H9 (cell line): ENCODE results near the gene CEBPE. TPM values are rescaled to one million over a fixed set of nuclear protein-coding genes. Genes with fewer than 3 reads are reported as not detected.

ENCODE experiments used
- DNase-seq: peaks from one replicate; pipeline ENCODE4 v3.0.0-alpha.2; 2017
- H2AFZ ChIP-seq: one replicate; pipeline ENCODE4 v1.6.1; 2013; ENCODE audit warnings: mild to moderate bottlenecking, low read length, control low read depth, moderate library complexity
- H2AK5ac ChIP-seq: 2 replicates; pipeline ENCODE4 v1.6.1; 2013; ENCODE audit warnings: low read length, control low read depth, mixed read lengths; ENCODE audit not compliant: insufficient read length
- H2BK120ac ChIP-seq: one replicate; pipeline ENCODE4 v1.6.1; 2013; ENCODE audit warnings: low read depth, mild to moderate bottlenecking, low read length, control low read depth, inconsistent platforms; ENCODE audit not compliant: poor library complexity, severe bottlenecking
- H2BK12ac ChIP-seq: 2 replicates; pipeline ENCODE4 v1.6.1; 2013; ENCODE audit warnings: low read length, control low read depth, mixed read lengths, low read depth; ENCODE audit not compliant: insufficient read length
- H2BK15ac ChIP-seq: 2 replicates; pipeline ENCODE4 v1.6.1; 2013; ENCODE audit warnings: low read depth, low read length, control low read depth
- H2BK20ac ChIP-seq: one replicate; pipeline ENCODE4 v1.6.1; 2013; ENCODE audit warnings: low read depth, mild to moderate bottlenecking, low read length, control low read depth, inconsistent platforms; ENCODE audit not compliant: poor library complexity, severe bottlenecking
- H2BK5ac ChIP-seq: 2 replicates; pipeline ENCODE4 v1.6.1; 2013; ENCODE audit warnings: low read length, control low read depth, mixed read lengths; ENCODE audit not compliant: insufficient read length
- H3K14ac ChIP-seq: 2 replicates; pipeline ENCODE4 v1.6.1; 2013; ENCODE audit warnings: low read length, control low read depth; ENCODE audit not compliant: insufficient read depth
- H3K18ac ChIP-seq: 2 replicates; pipeline ENCODE4 v1.6.1; 2013; ENCODE audit warnings: low read depth, mild to moderate bottlenecking, mixed read lengths, low read length, control low read depth; ENCODE audit not compliant: insufficient read length
- H3K23ac ChIP-seq: 2 replicates; pipeline ENCODE4 v1.6.1; 2013; ENCODE audit warnings: low read length, control low read depth, mixed read lengths, low read depth; ENCODE audit not compliant: insufficient read length
- H3K23me2 ChIP-seq: 2 replicates; pipeline ENCODE4 v1.6.1; 2013; ENCODE audit warnings: low read depth, mild to moderate bottlenecking, mixed read lengths, low read length, control low read depth; ENCODE audit not compliant: insufficient read length, poor library complexity, severe bottlenecking
- H3K27ac ChIP-seq: 2 replicates; pipeline ENCODE4 v1.5.1; 2013; ENCODE audit warnings: low read length, control low read depth, mixed read lengths, low read depth; ENCODE audit not compliant: insufficient read length
- H3K27me3 ChIP-seq: 2 replicates; pipeline ENCODE4 v1.6.1; 2013; ENCODE audit warnings: low read length, control low read depth, inconsistent platforms; ENCODE audit not compliant: insufficient read depth
- H3K4ac ChIP-seq: 2 replicates; pipeline ENCODE4 v1.6.1; 2013; ENCODE audit warnings: low read depth, mild to moderate bottlenecking, control low read depth, inconsistent platforms, low read length, moderate library complexity
- H3K4me1 ChIP-seq: 2 replicates; pipeline ENCODE4 v1.6.1; 2013; ENCODE audit warnings: low read length, control low read depth, inconsistent platforms; ENCODE audit not compliant: insufficient read depth
- H3K4me2 ChIP-seq: 2 replicates; pipeline ENCODE4 v1.6.1; 2013; ENCODE audit warnings: low read length, control low read depth, mixed read lengths; ENCODE audit not compliant: insufficient read length, insufficient read depth
- H3K56ac ChIP-seq: 2 replicates; pipeline ENCODE4 v1.6.1; 2013; ENCODE audit warnings: low read depth, mild to moderate bottlenecking, mixed read lengths, low read length, control low read depth; ENCODE audit not compliant: insufficient read length
- H3K79me1 ChIP-seq: 2 replicates; pipeline ENCODE4 v1.6.1; 2013; ENCODE audit warnings: low read depth, mild to moderate bottlenecking, moderate library complexity, low read length, control low read depth, inconsistent platforms; ENCODE audit not compliant: insufficient read depth, poor library complexity, severe bottlenecking
- H3K79me2 ChIP-seq: 2 replicates; pipeline ENCODE4 v1.6.1; 2013; ENCODE audit warnings: low read length, control low read depth, inconsistent platforms; ENCODE audit not compliant: insufficient read depth
- H3K9ac ChIP-seq: 2 replicates; pipeline ENCODE4 v1.6.1; 2013; ENCODE audit warnings: low read length, control low read depth, mixed read lengths; ENCODE audit not compliant: insufficient read length; ENCODE audit errors: extremely low read depth
- H3K9me3 ChIP-seq: one replicate; pipeline ENCODE4 v1.6.1; 2013; ENCODE audit warnings: low read depth, low read length, inconsistent platforms; ENCODE audit not compliant: control insufficient read depth
- H3T11ph ChIP-seq: one replicate; pipeline ENCODE4 v1.6.1; 2013; ENCODE audit warnings: mild to moderate bottlenecking, low read length, control low read depth, inconsistent platforms
- H4K20me1 ChIP-seq: one replicate; pipeline ENCODE4 v1.6.1; 2013; ENCODE audit not compliant: control insufficient read depth, insufficient read length, insufficient read depth
- H4K5ac ChIP-seq: 2 replicates; pipeline ENCODE4 v1.6.1; 2013; ENCODE audit warnings: low read depth, mild to moderate bottlenecking, mixed read lengths, low read length, control low read depth; ENCODE audit not compliant: insufficient read length
- H4K8ac ChIP-seq: replicated peaks from 2 replicates; pipeline ENCODE4 v1.6.1; 2013; ENCODE audit warnings: low read length, control low read depth, mixed read lengths, low read depth; ENCODE audit not compliant: insufficient read length
- H4K91ac ChIP-seq: 2 replicates; pipeline ENCODE4 v1.6.1; 2013; ENCODE audit warnings: low read depth, mild to moderate bottlenecking, moderate library complexity, mixed read lengths, low read length, control low read depth; ENCODE audit not compliant: insufficient read length
- H3K27ac Mint-ChIP-seq, 3 experiments: 2 replicates in 2 of 3; 3 replicates in 1 of 3; pipeline ENCODE4 v1.8.0; 2020 to 2021; ENCODE audit warnings: mixed read lengths in 3 of 3, mild to moderate bottlenecking in 1 of 3, moderate library complexity in 1 of 3
- H3K27me3 Mint-ChIP-seq: 2 replicates; pipeline ENCODE4 v1.8.0; 2021; ENCODE audit warnings: low read depth, mild to moderate bottlenecking, moderate library complexity, mixed read lengths
- H3K36me3 Mint-ChIP-seq, 3 experiments: 2 replicates in 2 of 3; 3 replicates in 1 of 3; pipeline ENCODE4 v1.8.0; 2020 to 2021; ENCODE audit warnings: low read depth in 3 of 3, mixed read lengths in 3 of 3; ENCODE audit not compliant: insufficient read depth in 1 of 3
- H3K4me1 Mint-ChIP-seq, 2 experiments: 2 replicates each; pipeline ENCODE4 v1.8.0; 2020; ENCODE audit warnings: mixed read lengths in 2 of 2
- H3K4me3 Mint-ChIP-seq, 2 experiments: 2 replicates in 1 of 2; 3 replicates in 1 of 2; pipeline ENCODE4 v1.8.0; 2020 to 2021; ENCODE audit warnings: mild to moderate bottlenecking in 2 of 2, mixed read lengths in 2 of 2, moderate library complexity in 1 of 2
- H3K9me3 Mint-ChIP-seq, 2 experiments: 2 replicates in 1 of 2; 3 replicates in 1 of 2; pipeline ENCODE4 v1.8.0; 2020; ENCODE audit warnings: mild to moderate bottlenecking in 2 of 2, mixed read lengths in 2 of 2, moderate library complexity in 1 of 2
- CTCF ChIP-seq: fragments of 200-600 bp; sonication (generic); conservative IDR thresholded peaks from 3 replicates; pipeline ENCODE4 v1.8.0; 2021; ENCODE audit warnings: antibody characterized with exemption, mild to moderate bottlenecking
- WGBS: extraction: QIAGEN DNeasy Blood & Tissue Kit; methylation state at CpG from one replicate; pipeline ENCODE4 v1.1.7; 2013; ENCODE audit warnings: missing lambda C conversion rate, low lambda C conversion rate, mixed read lengths; ENCODE audit not compliant: insufficient read length; ENCODE audit errors: extremely low coverage; 5-methylcytosine and 5-hydroxymethylcytosine counted together
- total RNA-seq: library from RNA; stranded (reverse); gene quantifications from 2 replicates; pipeline ENCODE4 v1.2.1, GENCODE V29; 2021

CEBPE gene
- total RNA-seq, 1 experiment from 2014 or later: not detected

GRCh38 chr14:23112359-23113178 is 6.5 kb downstream of the CEBPE start:
- no peak overlapping the region for H2AK5ac ChIP-seq
- no peaks in the 10 kb centered on the region for H4K20me1 ChIP-seq
- no peak overlapping the region for H2BK20ac ChIP-seq
- no peak overlapping the region for H3K23ac ChIP-seq
- no peak overlapping the region for H3K27ac Mint-ChIP-seq
- no peaks in the 10 kb centered on the region for H3K79me2 ChIP-seq
- H3K14ac ChIP-seq: no peak overlapping the region
- no peak overlapping the region for H3K27ac ChIP-seq
- WGBS: 100% methylated on average over 1 of the region's 12 CpGs
- H3K36me3 Mint-ChIP-seq: peaks cover 0 to 3% (median 0%) of the 10 kb centered on the region in 3 experiments; a peak in 1 of 7 replicates
- H3K56ac ChIP-seq: no peak overlapping the region
- H3K4me3 Mint-ChIP-seq: peak overlapping the region in 1 of 2 experiments; percentile 24; a peak in 1 of 5 replicates
- H3K18ac ChIP-seq: no peak overlapping the region
- H2BK120ac ChIP-seq: no peak overlapping the region
- no peaks in the 10 kb centered on the region for H3K79me1 ChIP-seq
- H3T11ph ChIP-seq: no peak overlapping the region
- no peak overlapping the region for H4K91ac ChIP-seq
- no peak overlapping the region for H3K4ac ChIP-seq
- peaks cover 19 to 20% of the 10 kb centered on the region in 2 experiments for H3K4me1 Mint-ChIP-seq
- no peak overlapping the region for H3K9ac ChIP-seq
- H2BK12ac ChIP-seq: no peak overlapping the region
- H2AFZ ChIP-seq: no peak overlapping the region
- TF ChIP-seq CTCF: no peak
- no peaks in the 10 kb centered on the region for H3K27me3 ChIP-seq
- peaks cover 2% of the 10 kb centered on the region; the same call in 1 of the 2 replicates for H3K4me1 ChIP-seq
- H4K5ac ChIP-seq: no peak overlapping the region
- no peak overlapping the region for H2BK5ac ChIP-seq
- H4K8ac ChIP-seq: no peak overlapping the region
- no peaks in the 10 kb centered on the region for H3K9me3 ChIP-seq
- H3K4me2 ChIP-seq: no peak overlapping the region
- peaks cover 8 to 9% of the 10 kb centered on the region in 2 experiments for H3K9me3 Mint-ChIP-seq
- no peak for DNase-seq
- no peak overlapping the region for H2BK15ac ChIP-seq
- H3K27me3 Mint-ChIP-seq: peaks cover 26% of the 10 kb centered on the region
- H3K23me2 ChIP-seq: no peaks in the 10 kb centered on the region
